GM23248 (cell line): Measurements from ENCODE around the gene SMPDL3A. TPM values are rescaled to one million over a fixed set of nuclear protein-coding genes. Genes with fewer than 3 reads are reported as not detected.

Source experiments
- DNase-seq: peaks from one replicate; pipeline ENCODE4 v3.0.0-alpha.2; 2015
- H2AFZ ChIP-seq: fragments of 200-600 bp; sonication (generic); 2 replicates; pipeline ENCODE4 v1.6.1; 2016; ENCODE audit warnings: antibody characterized with exemption
- H3F3A ChIP-seq: fragments of 200-600 bp; sonication (generic); 2 replicates; pipeline ENCODE4 v1.6.1; 2016; ENCODE audit warnings: mild to moderate bottlenecking, antibody characterized with exemption, mixed run types; ENCODE audit not compliant: insufficient read depth
- H3K27ac ChIP-seq: fragments of 200-600 bp; sonication (generic); 2 replicates; pipeline ENCODE4 v1.5.1; 2016; ENCODE audit warnings: mild to moderate bottlenecking
- H3K27me3 ChIP-seq: fragments of 200-600 bp; sonication (generic); replicated peaks from 2 replicates; pipeline ENCODE4 v1.6.1; 2016; ENCODE audit warnings: mild to moderate bottlenecking; ENCODE audit not compliant: insufficient read depth
- H3K36me3 ChIP-seq: fragments of 200-600 bp; sonication (generic); 2 replicates; pipeline ENCODE4 v1.6.1; 2016; ENCODE audit warnings: low read depth, mild to moderate bottlenecking
- H3K4me1 ChIP-seq: fragments of 200-600 bp; sonication (generic); 2 replicates; pipeline ENCODE4 v1.6.1; 2016; ENCODE audit warnings: mild to moderate bottlenecking; ENCODE audit not compliant: insufficient read depth
- H3K4me2 ChIP-seq: fragments of 200-600 bp; sonication (generic); one replicate; pipeline ENCODE4 v1.6.1; 2016; ENCODE audit warnings: mild to moderate bottlenecking; ENCODE audit not compliant: unreplicated experiment
- H3K4me3 ChIP-seq: fragments of 200-600 bp; sonication (generic); 2 replicates; pipeline ENCODE4 v1.5.1; 2016; ENCODE audit warnings: mild to moderate bottlenecking
- H3K79me2 ChIP-seq: fragments of 200-600 bp; sonication (generic); 2 replicates; pipeline ENCODE4 v1.6.1; 2016; ENCODE audit warnings: mild to moderate bottlenecking; ENCODE audit not compliant: insufficient read depth
- H3K9ac ChIP-seq: fragments of 200-600 bp; sonication (generic); 2 replicates; pipeline ENCODE4 v1.6.1; 2016; ENCODE audit warnings: mild to moderate bottlenecking
- H3K9me2 ChIP-seq: fragments of 200-600 bp; sonication (generic); 2 replicates; pipeline ENCODE4 v1.6.1; 2016; ENCODE audit warnings: mixed run types, mild to moderate bottlenecking, moderate library complexity; ENCODE audit not compliant: insufficient read depth
- H3K9me3 ChIP-seq: fragments of 200-600 bp; sonication (generic); one replicate; pipeline ENCODE4 v1.6.1; 2017; ENCODE audit warnings: low read depth
- H4K20me1 ChIP-seq: fragments of 200-600 bp; sonication (generic); 2 replicates; pipeline ENCODE4 v1.6.0; 2016; ENCODE audit not compliant: insufficient read depth
- EZH2 ChIP-seq: fragments of 200-600 bp; sonication (generic); IDR thresholded peaks from 2 replicates; pipeline ENCODE4 v1.6.1; 2018; ENCODE audit warnings: antibody characterized with exemption, mild to moderate bottlenecking; ENCODE audit not compliant: insufficient read depth, poor library complexity, severe bottlenecking
- EZH2phosphoT487 ChIP-seq: fragments of 200-600 bp; sonication (generic); IDR thresholded peaks from 2 replicates; pipeline ENCODE4 v1.6.1; 2018; ENCODE audit warnings: antibody characterized with exemption, moderate library complexity, mild to moderate bottlenecking, low read depth; ENCODE audit not compliant: insufficient read depth
- WGBS, 2 experiments: methylation state at CpG; one replicate each; pipeline ENCODE4 v1.1.6; 2015 to 2017; ENCODE audit warnings: low lambda C conversion rate in 2 of 2, low coverage in 1 of 2; ENCODE audit errors: missing lambda C conversion rate in 2 of 2; 5-methylcytosine and 5-hydroxymethylcytosine counted together
- in situ Hi-C: fragments of 300-500 bp; cut with MboI; formaldehyde crosslinking; loops from 2 replicates; pipeline ENCODE4 v1.15.0; 2020
- polyA plus RNA-seq: library from polyadenylated mRNA; unstranded; fragments of >200 nt; fragmentation: Nextera tagmentation; extraction: Ambion mirVana; gene quantifications from 2 replicates; pipeline ENCODE4 v1.2.1, GENCODE V29; 2016
- total RNA-seq: library from RNA; depleted of rRNA; stranded (reverse); fragments of >200 nt; shearing (Covaris generic); gene quantifications from 2 replicates; pipeline ENCODE4 v1.2.3, GENCODE V29; 2014

The SMPDL3A gene
- total and polyA plus RNA-seq, 2 experiments from 2014 or later: 10.8 to 15.4 TPM

DNA sequence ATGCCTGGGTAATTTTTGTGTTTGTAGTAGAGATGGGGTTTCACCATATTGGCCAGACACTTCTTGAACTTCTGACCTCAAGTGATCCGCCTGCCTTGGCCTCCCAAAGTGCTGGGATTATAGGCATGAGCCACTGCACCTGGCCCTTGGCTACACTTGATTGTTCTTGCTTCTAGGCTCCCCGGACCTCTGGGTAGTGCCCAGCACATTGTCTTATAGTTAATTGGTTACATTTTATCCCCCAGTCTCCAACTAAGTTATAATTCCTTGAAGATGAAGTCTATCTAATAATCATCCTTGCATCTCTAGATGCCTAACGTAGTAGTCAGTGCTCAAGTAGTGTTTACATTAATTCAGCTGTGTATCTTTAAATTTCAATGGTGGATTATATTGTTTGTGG, 11.8 kb downstream of the SMPDL3A start:
- TF ChIP-seq EZH2 (no peak), EZH2phosphoT487 (no peak)
- Histone ChIP-seq H3K4me2 (no peak overlapping the region), H3K27ac (no peak overlapping the region), H3K9me2 (no peaks in the 10 kb centered on the region), H3F3A (peaks cover 38% of the 10 kb centered on the region), H3K4me3 (no peak overlapping the region), H4K20me1 (no peaks in the 10 kb centered on the region), H3K79me2 (no peaks in the 10 kb centered on the region; the same call in 1 of the 2 replicates), H3K36me3 (no peaks in the 10 kb centered on the region), H2AFZ (no peak overlapping the region), H3K9me3 (no peaks in the 10 kb centered on the region), H3K27me3 (no peaks in the 10 kb centered on the region), H3K4me1 (peaks cover 28% of the 10 kb centered on the region), H3K9ac (no peak overlapping the region)
- in situ Hi-C loops: no loop called here
- WGBS, 2 experiments: 53 to 56% methylated on average over 3 of the region's 3 CpGs
- no peak for DNase-seq

DNA sequence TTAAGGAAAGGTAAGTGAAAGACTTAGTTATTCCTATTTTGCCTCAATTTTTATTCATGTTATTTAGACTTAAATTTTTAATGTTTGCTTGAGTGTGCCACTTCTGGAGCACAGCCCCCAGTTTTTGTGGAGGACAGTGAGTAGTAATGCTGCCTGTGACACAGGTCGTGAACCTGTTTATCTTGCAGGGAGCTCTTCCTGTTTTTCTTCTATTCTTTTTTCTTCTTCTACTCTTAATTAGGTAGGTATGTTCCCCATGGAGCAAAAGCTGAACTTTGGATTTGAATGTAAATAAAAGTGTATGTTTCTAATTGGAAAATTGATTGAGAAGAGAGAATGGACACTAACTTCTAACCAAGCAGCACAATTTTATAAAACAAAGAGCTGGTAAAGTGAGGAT, 12.3 kb downstream of the SMPDL3A start:
- Histone ChIP-seq H3K36me3 (no peaks in the 10 kb centered on the region), H2AFZ (no peak overlapping the region), H3K27me3 (no peaks in the 10 kb centered on the region), H3K4me1 (peaks cover 28% of the 10 kb centered on the region), H3K4me3 (no peak overlapping the region), H4K20me1 (no peaks in the 10 kb centered on the region), H3K79me2 (no peaks in the 10 kb centered on the region), H3K9ac (no peak overlapping the region), H3K27ac (no peak overlapping the region), H3K4me2 (no peak overlapping the region), H3K9me2 (no peaks in the 10 kb centered on the region), H3F3A (peaks cover 38% of the 10 kb centered on the region), H3K9me3 (no peaks in the 10 kb centered on the region)
- DNase-seq: no peak
- in situ Hi-C loops: no loop called here
- TF ChIP-seq EZH2phosphoT487: no peak
- TF ChIP-seq EZH2: no peak
- 93 to 100% methylated on average over 1 of the region's 1 CpG for WGBS, 2 experiments

DNA sequence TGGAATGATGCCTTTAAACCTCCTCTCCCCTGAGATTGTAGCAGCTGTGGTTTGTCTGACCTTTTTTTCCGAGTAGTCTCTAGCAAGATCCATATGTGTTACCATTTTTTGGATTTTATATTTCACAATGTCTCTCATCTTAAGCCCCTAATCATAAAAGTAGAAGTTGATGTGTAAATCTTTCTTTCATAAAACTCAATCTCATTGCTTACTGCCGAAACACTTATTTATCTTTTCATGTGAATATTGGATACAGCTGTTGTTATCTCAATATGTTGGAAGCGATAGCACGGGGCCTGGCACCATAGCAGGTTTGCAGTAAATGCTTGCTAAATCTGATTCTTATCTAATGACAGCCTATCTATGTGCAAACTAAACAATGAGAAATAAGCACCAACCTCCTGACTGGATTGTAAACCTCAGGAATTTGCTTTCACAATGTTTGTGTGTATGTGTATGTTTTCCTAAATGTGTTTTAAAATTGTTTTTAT, 14.2 kb downstream of the SMPDL3A start:
- no peak for TF ChIP-seq EZH2phosphoT487
- no peak for TF ChIP-seq EZH2
- peaks cover 20% of the 10 kb centered on the region for H3K4me1 ChIP-seq
- no peak overlapping the region for H3K4me3 ChIP-seq
- peak; percentile 30 for DNase-seq
- H2AFZ ChIP-seq: no peak overlapping the region
- no peaks in the 10 kb centered on the region for H3K27me3 ChIP-seq
- H3K9me2 ChIP-seq: no peaks in the 10 kb centered on the region
- no peaks in the 10 kb centered on the region for H3K36me3 ChIP-seq
- 10 to 11% methylated on average over 4 of the region's 4 CpGs for WGBS, 2 experiments
- no peak overlapping the region for H3K9ac ChIP-seq
- H4K20me1 ChIP-seq: no peaks in the 10 kb centered on the region
- no peak overlapping the region for H3K4me2 ChIP-seq
- H3K79me2 ChIP-seq: no peaks in the 10 kb centered on the region
- H3K27ac ChIP-seq: no peak overlapping the region
- peaks cover 24% of the 10 kb centered on the region for H3F3A ChIP-seq
- in situ Hi-C loops: no loop called here
- no peaks in the 10 kb centered on the region for H3K9me3 ChIP-seq

DNA sequence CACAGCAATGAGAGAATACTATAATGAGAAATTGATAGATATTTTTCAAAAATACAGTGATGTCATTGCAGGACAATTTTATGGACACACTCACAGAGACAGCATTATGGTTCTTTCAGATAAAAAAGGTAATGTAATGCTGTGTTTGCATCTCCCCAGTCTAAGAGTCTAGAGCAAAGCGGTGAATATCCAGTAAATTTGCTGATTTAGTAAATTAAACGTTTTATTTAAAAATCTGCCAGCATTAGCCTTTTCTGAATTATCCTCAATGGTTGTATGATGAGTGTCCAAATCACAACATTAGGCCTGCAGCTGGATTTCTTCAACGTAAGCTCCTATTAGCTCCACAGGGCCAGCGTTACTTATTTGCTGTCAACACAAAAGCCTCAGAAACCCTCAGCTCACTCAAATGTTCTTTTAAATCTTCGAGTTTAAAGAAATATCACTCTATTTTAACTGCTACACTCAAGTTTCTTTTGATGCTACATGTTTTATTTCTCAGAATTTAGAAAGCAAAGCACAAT, 16.0 kb downstream of the SMPDL3A start:
- in situ Hi-C loops: no loop called here
- 71 to 77% methylated on average over 5 of the region's 5 CpGs for WGBS, 2 experiments
- Histone ChIP-seq H4K20me1 (no peaks in the 10 kb centered on the region), H3K79me2 (no peaks in the 10 kb centered on the region), H3K9me3 (no peaks in the 10 kb centered on the region), H3K27me3 (no peaks in the 10 kb centered on the region), H3K36me3 (no peaks in the 10 kb centered on the region), H3K9ac (no peak overlapping the region), H3K4me3 (no peak overlapping the region), H3K4me1 (peaks cover 3% of the 10 kb centered on the region; the same call in 1 of the 2 replicates), H3K27ac (no peak overlapping the region), H3K9me2 (no peaks in the 10 kb centered on the region), H3F3A (peaks cover 9% of the 10 kb centered on the region; the same call in 1 of the 2 replicates), H3K4me2 (no peak overlapping the region), H2AFZ (no peak overlapping the region)
- TF ChIP-seq EZH2phosphoT487: no peak
- TF ChIP-seq EZH2: no peak
- DNase-seq: no peak

DNA sequence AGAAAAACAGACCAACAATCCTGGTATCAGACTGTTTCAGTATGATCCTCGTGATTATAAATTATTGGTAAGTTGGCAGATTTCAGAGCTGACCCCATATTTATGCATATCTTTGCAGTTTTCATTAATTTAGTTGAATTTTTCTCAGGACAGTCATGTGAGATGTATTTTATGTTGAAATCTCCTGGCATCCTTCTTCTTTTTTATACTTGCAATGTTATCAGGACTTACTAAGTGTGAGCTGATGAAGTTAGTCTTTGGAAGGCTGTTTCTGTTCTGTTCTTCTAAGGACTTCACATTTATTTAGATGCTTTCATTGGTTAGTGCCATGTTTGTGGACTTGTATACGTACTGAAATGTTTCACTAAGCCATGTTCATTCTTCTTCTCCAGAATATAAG, 17.2 kb downstream of the SMPDL3A start:
- Histone ChIP-seq H3K79me2 (no peaks in the 10 kb centered on the region), H3K27ac (no peak overlapping the region), H4K20me1 (no peaks in the 10 kb centered on the region), H3K27me3 (no peaks in the 10 kb centered on the region), H3K9me2 (no peaks in the 10 kb centered on the region), H3K4me2 (no peak overlapping the region), H3F3A (peaks cover 9% of the 10 kb centered on the region; the same call in 1 of the 2 replicates), H3K9me3 (no peaks in the 10 kb centered on the region), H3K36me3 (no peaks in the 10 kb centered on the region), H2AFZ (no peak overlapping the region), H3K4me3 (no peak overlapping the region), H3K4me1 (no peaks in the 10 kb centered on the region), H3K9ac (no peak overlapping the region)
- 87 to 88% methylated on average over 2 of the region's 2 CpGs for WGBS, 2 experiments
- TF ChIP-seq EZH2phosphoT487 (no peak), EZH2 (no peak)
- peak; percentile 34 for DNase-seq
- in situ Hi-C loops: no loop called here
